HepG2 (cell line): ENCODE results near the gene ZDHHC6. TPM values are rescaled to one million over a fixed set of nuclear protein-coding genes. Genes with fewer than 3 reads are reported as not detected.

Experiments
- ARID5B ChIP-seq: IDR thresholded peaks from 2 replicates; pipeline ENCODE4 v1.4.0; 2020; ENCODE audit warnings: mild to moderate bottlenecking, missing genetic modification reagents
- CC2D1A ChIP-seq: sonication (generic); formaldehyde crosslinking; IDR thresholded peaks from 2 replicates; pipeline ENCODE4 v1.8.1; 2023; ENCODE audit warnings: mild to moderate bottlenecking, missing genetic modification reagents
- CREM ChIP-seq, 2 experiments: sonication (generic) in 1 of 2; formaldehyde crosslinking in 1 of 2; IDR thresholded peaks; 2 replicates each; pipeline versions ENCODE4 v1.4.0 to v1.6.1; 2016 to 2020; ENCODE audit warnings: antibody characterized with exemption in 1 of 2, mild to moderate bottlenecking in 1 of 2, missing genetic modification reagents in 1 of 2
- HHEX ChIP-seq: IDR thresholded peaks from 2 replicates; pipeline ENCODE4 v1.6.1; 2016; ENCODE audit warnings: control low read depth
- KDM3A ChIP-seq: IDR thresholded peaks from 2 replicates; pipeline ENCODE4 v1.6.1; 2018; ENCODE audit warnings: low read depth, missing compliant biosample characterization
- MED1 ChIP-seq: sonication (generic); formaldehyde crosslinking; IDR thresholded peaks from 2 replicates; pipeline ENCODE4 v1.4.0; 2020; ENCODE audit warnings: missing genetic modification reagents
- NR0B2 ChIP-seq: sonication (generic); formaldehyde crosslinking; IDR thresholded peaks from 2 replicates; pipeline ENCODE4 v1.4.0; 2020; ENCODE audit warnings: mild to moderate bottlenecking, missing genetic modification reagents
- SNAPC2 ChIP-seq: sonication (generic); formaldehyde crosslinking; IDR thresholded peaks from 2 replicates; pipeline ENCODE4 v1.8.1; 2022; ENCODE audit warnings: mild to moderate bottlenecking, missing genetic modification reagents
- SYNCRIP ChIP-seq: fragments of 200-400 bp; formaldehyde crosslinking; IDR thresholded peaks from 2 replicates; pipeline ENCODE4 v1.6.1; 2018; ENCODE audit warnings: mild to moderate bottlenecking, low read depth, low read length; ENCODE audit not compliant: insufficient read depth
- TFE3 ChIP-seq: IDR thresholded peaks from 2 replicates; pipeline ENCODE4 v1.6.1; 2016
- ZHX2 ChIP-seq, 2 experiments: sonication (generic) in 1 of 2; formaldehyde crosslinking in 1 of 2; IDR thresholded peaks; 2 replicates each; pipeline versions ENCODE4 v1.6.1 to v1.9.0; 2014 to 2022; ENCODE audit warnings: antibody characterized with exemption in 1 of 2, borderline replicate concordance in 1 of 2, inconsistent platforms in 1 of 2, low read depth in 1 of 2, missing genetic modification reagents in 1 of 2
- ZNF354B ChIP-seq: sonication (generic); formaldehyde crosslinking; IDR thresholded peaks from 2 replicates; pipeline ENCODE4 v1.8.0; 2022; ENCODE audit warnings: mild to moderate bottlenecking, missing genetic modification reagents
- ZNF441 ChIP-seq: sonication (generic); formaldehyde crosslinking; IDR thresholded peaks from 2 replicates; pipeline ENCODE4 v1.7.0; 2021; ENCODE audit warnings: missing genetic modification reagents, borderline replicate concordance
- polyA plus RNA-seq, 8 experiments: library from polyadenylated mRNA; depleted of rRNA in 3 of 8; stranded (reverse) in 7 of 8; unstranded in 1 of 8; fragments of >200 nt; fragmentation: Illumina TruSeq in 4 of 8; extraction: Trizol in 4 of 8; gene quantifications; 2 replicates each; pipeline versions ENCODE4 v1.2.1 to v1.2.3, GENCODE V29; 2011 to 2016; ENCODE audit warnings: low read depth in 4 of 8, missing spikeins in 1 of 8, mixed read lengths in 1 of 8; ENCODE audit not compliant: insufficient read depth in 1 of 8
- total RNA-seq, 5 experiments: library from RNA; depleted of rRNA; stranded (reverse); fragments of >200 nt; fragmentation: Illumina TruSeq; extraction: Trizol; gene quantifications; 2 replicates each; pipeline ENCODE4 v1.2.3, GENCODE V29; 2016; ENCODE audit warnings: low read depth in 1 of 5

Gene ZDHHC6
- total and polyA plus RNA-seq, 2 of the 13 experiments (the other 11 are each of a cell fraction or from before 2014, with no cell fraction given) = 20.9 to 49.4 TPM

- peak; percentile 28; the same call in 1 of the 2 replicates for TF ChIP-seq ZHX2 (IDR thresholded peaks at IDR 0.05; ENCODE audit: low read depth)
- no peak for TF ChIP-seq ZHX2 (CRISPR knock-in tag; IDR thresholded peaks at IDR 0.05; ENCODE audit: borderline replicate concordance)
- TF ChIP-seq CC2D1A (CRISPR knock-in tag) = no peak
- TF ChIP-seq ZNF354B = no peak
- TF ChIP-seq TFE3 = peak; percentile 19; the same call in 1 of the 2 replicates
- TF ChIP-seq HHEX (CRISPR knock-in tag) = no peak
- no peak for TF ChIP-seq ZNF441 (CRISPR knock-in tag)
- no peak for TF ChIP-seq KDM3A (CRISPR knock-in tag)
- TF ChIP-seq CREM (IDR thresholded peaks at IDR 0.05) = peak; percentile 47; the same call in 1 of the 2 replicates
- TF ChIP-seq CREM (CRISPR knock-in tag; IDR thresholded peaks at IDR 0.05) = no peak
- TF ChIP-seq SNAPC2 (CRISPR knock-in tag) = peak; percentile 37; the same call in 1 of the 2 replicates
- peak; percentile 84 for TF ChIP-seq MED1 (CRISPR knock-in tag)
- TF ChIP-seq NR0B2 (CRISPR knock-in tag) = no peak
- TF ChIP-seq SYNCRIP = no peak
- TF ChIP-seq ARID5B (CRISPR knock-in tag) = peak; percentile 67; the same call in 1 of the 2 replicates
Observed at GRCh38 chr10:112389271-112389822, 57.4 kb downstream of the ZDHHC6 start (continued).
